GM20000 (cell line): ENCODE measurements around the gene NKAIN1.

Source experiments
- DNase-seq: peaks from one replicate; pipeline ENCODE4 v3.0.0; 2012; ENCODE audit warnings: low spot score
- TF ChIP-seq, protein P1 (sequence below): IDR thresholded peaks from 2 replicates; pipeline ENCODE4 v1.5.1; 2012; ENCODE audit warnings: mild to moderate bottlenecking, control low read depth; ENCODE audit errors: extremely low read depth, missing control alignments

The NKAIN1 gene

DNA sequence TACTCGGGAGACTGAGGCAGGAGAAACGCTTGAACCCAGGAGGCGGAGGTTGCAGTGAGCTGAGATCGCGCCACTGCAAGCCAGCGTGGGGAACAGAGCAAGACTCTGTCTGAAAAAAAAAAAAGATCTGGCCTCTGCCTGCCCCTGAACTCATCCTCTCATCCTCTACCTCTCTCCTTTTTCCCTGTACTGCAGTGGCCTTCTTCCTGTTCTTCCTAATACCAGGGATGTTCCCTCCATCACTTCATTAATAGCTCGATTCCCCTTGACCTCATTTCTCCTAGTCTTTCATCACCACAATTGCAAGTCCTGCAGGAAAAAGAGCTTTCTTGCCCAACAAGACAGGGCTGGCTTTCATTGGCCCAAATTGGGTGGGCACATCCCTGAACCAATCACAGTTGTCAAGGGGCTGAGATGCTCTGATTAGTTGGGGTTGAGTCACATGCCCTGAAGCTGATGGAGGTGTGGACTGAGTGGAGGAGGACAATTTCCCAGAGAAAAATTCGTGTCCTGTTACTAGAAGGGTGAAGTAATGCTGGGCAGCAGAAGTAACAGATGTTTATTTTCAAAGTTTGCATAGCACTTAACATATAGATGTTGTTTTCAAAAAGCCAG, 87.4 kb downstream of the NKAIN1 start:
- no peak for DNase-seq
- TF ChIP-seq, protein P1, sequence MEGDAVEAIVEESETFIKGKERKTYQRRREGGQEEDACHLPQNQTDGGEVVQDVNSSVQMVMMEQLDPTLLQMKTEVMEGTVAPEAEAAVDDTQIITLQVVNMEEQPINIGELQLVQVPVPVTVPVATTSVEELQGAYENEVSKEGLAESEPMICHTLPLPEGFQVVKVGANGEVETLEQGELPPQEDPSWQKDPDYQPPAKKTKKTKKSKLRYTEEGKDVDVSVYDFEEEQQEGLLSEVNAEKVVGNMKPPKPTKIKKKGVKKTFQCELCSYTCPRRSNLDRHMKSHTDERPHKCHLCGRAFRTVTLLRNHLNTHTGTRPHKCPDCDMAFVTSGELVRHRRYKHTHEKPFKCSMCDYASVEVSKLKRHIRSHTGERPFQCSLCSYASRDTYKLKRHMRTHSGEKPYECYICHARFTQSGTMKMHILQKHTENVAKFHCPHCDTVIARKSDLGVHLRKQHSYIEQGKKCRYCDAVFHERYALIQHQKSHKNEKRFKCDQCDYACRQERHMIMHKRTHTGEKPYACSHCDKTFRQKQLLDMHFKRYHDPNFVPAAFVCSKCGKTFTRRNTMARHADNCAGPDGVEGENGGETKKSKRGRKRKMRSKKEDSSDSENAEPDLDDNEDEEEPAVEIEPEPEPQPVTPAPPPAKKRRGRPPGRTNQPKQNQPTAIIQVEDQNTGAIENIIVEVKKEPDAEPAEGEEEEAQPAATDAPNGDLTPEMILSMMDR: no peak

DNA sequence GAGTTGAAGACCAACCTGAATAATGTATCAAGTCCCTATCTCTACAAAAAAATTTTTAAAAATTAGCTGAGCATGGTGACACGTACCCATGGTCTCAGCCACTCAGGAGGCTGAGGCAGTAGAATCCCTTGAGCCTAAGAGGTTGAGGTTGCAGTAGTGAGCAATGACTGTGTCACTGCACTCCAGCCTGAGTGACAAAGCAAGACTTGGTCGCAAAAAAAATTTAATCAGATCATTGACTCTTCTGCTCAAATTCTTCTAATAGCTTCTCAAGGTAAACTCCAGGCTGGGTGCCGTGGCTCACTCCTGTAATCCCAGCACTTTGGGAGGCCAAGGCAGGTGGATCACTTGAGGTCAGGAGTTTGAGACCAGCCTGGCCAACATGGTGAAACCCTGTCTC, 88.3 kb downstream of the NKAIN1 start:
- TF ChIP-seq, protein P1: no peak
- no peak for DNase-seq

DNA sequence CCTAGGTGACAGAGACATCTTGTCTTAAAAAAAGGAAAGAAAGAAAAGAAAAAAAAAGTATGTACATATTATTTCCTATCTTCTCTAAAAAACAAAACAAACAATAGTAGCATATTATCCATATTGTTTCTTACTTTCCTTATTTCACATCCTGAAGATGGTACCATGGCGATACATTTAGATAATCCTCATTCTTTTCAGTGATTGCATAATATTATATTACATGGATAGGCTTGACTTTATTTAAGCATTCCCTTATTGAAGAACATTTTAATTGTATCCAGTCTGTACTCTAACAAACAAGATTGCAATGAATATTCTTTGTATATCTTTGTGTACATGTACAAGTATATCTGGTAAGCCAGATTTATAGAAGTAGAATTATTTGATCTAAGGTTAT, 91.3 kb downstream of the NKAIN1 start:
- no peak for DNase-seq

DNA sequence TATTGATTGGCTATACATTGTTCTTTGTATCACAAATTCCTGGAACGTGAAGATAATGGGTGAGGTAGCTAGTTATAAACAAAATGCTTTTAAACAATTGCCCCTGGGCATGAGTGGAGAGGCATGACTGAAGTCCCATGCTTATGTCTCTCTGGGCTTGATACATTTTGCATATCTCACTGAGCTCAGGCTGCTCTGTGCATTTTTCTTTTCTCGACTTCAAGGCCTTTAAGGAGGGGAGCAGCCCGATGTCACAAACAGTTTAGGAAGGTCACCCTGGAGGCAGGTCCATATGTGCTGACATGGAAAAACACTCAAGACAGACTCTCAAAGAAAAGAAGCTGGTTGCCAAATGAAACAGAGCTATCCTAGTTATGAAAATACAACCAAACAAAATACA, 94.0 kb downstream of the NKAIN1 start:
- no peak for DNase-seq
- TF ChIP-seq, protein P1: no peak

More for the DNA sequence above, 91.3 kb downstream of the NKAIN1 start:
- TF ChIP-seq, protein P1: no peak

DNA sequence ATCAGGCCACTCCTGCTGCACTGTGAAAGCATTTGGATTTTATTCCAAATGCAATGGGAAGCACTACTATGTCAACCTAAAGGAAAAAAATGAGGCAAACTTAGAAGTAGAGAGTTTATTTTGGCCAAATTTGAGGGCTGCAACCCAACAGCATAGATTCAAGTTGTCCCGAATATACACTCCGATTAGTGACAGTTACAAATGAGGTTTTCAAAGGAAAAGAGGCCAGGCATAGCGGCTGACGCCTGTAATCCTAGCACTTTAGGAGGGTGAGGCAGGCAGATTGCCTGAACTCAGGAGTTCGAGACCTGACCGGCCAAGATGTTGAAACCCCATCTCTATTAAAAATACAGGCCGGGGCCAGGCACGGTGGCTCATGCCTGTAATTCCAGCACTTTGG, 95.2 kb downstream of the NKAIN1 start:
- TF ChIP-seq, protein P1: no peak
- DNase-seq: no peak

DNA sequence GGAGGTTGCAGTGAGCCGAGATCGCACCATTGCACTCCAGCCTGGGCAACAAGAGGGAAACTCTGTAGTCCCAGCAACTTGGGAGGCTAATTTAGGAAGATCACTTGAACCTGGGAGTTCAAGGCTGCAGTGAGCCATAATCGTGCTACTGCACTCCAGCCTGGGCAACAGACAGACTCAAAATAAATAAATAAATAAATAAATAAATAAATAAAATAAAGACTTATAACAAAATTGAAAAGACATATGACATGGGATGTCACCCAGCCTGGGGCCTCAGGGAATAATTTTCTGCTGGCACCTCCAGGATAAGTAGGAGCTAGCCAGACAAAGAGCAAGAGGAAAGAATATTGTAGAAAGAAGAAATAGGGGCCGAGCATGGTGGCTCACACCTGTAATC, 96.2 kb downstream of the NKAIN1 start:
- DNase-seq: no peak
- TF ChIP-seq, protein P1: no peak

DNA sequence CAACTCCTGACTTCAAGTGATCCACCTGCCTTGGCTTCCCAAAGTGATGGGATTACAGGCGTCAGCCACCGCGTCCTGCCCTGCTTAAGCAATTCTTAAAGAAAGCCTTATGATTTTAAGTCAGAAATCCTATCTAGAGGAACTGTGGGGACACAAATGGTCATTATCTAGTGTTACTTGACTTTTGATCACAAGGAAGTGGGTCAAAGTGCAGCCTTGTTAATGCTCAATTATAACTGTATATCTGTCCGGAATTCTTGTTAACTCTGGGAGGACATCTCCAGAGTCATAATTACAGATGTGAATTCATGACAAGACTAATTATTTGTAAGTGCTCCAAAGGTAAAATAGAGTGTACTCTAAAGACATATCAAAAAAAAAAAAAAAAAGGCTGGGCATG, 97.3 kb downstream of the NKAIN1 start:
- DNase-seq: no peak
- TF ChIP-seq, protein P1: no peak
